Panc1 (cell line): Measurements from ENCODE around the gene CNTLN.

Experiments used
- POLR2AphosphoS5 ChIP-seq: IDR thresholded peaks from 2 replicates; pipeline ENCODE4 v1.6.1; 2012; ENCODE audit warnings: mild to moderate bottlenecking, low read depth, low read length, moderate library complexity
- SIN3A ChIP-seq: IDR thresholded peaks from 2 replicates; pipeline ENCODE4 v1.6.1; 2012; ENCODE audit warnings: low read depth, mild to moderate bottlenecking, low read length, moderate library complexity, borderline replicate concordance; ENCODE audit not compliant: insufficient read depth
- TCF7L2 ChIP-seq: IDR thresholded peaks from 2 replicates; pipeline ENCODE4 v1.6.1; 2011; ENCODE audit warnings: mild to moderate bottlenecking, low read depth, low read length, inconsistent platforms
- TF ChIP-seq, protein P1 (sequence below): fragments of 450-650 bp; IDR thresholded peaks from 2 replicates; pipeline ENCODE4 v1.5.1; 2017; ENCODE audit warnings: mild to moderate bottlenecking
- TF ChIP-seq, protein P2 (sequence below), 2 experiments: IDR thresholded peaks; 2 replicates each; pipeline ENCODE4 v1.6.1; 2011 to 2012; ENCODE audit warnings: low read depth in 2 of 2, control low read depth in 1 of 2, low read length in 1 of 2, mild to moderate bottlenecking in 1 of 2, moderate library complexity in 1 of 2; ENCODE audit not compliant: insufficient read depth in 1 of 2

DNA sequence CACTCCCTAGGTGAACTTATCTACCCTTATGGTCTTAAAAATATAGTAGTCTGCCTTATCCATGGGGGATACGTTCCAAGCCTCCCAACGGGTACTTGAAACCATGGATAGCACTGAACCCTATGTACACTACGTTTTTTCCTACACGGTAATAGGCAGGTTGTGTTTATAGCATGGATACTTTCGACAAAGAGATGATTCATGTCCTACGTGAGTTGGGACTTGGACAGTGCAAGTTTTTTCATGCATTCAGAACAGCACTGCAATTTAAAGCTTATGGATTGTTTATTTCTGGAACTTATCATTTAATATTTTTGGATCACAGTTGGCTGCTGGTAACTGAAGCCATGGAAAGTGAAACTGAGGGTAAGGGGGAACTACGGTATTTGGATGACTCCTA, 88.1 kb downstream of the CNTLN start:
- TF ChIP-seq, protein P1, sequence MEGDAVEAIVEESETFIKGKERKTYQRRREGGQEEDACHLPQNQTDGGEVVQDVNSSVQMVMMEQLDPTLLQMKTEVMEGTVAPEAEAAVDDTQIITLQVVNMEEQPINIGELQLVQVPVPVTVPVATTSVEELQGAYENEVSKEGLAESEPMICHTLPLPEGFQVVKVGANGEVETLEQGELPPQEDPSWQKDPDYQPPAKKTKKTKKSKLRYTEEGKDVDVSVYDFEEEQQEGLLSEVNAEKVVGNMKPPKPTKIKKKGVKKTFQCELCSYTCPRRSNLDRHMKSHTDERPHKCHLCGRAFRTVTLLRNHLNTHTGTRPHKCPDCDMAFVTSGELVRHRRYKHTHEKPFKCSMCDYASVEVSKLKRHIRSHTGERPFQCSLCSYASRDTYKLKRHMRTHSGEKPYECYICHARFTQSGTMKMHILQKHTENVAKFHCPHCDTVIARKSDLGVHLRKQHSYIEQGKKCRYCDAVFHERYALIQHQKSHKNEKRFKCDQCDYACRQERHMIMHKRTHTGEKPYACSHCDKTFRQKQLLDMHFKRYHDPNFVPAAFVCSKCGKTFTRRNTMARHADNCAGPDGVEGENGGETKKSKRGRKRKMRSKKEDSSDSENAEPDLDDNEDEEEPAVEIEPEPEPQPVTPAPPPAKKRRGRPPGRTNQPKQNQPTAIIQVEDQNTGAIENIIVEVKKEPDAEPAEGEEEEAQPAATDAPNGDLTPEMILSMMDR = no peak
- TF ChIP-seq TCF7L2 = no peak
- TF ChIP-seq, protein P2, sequence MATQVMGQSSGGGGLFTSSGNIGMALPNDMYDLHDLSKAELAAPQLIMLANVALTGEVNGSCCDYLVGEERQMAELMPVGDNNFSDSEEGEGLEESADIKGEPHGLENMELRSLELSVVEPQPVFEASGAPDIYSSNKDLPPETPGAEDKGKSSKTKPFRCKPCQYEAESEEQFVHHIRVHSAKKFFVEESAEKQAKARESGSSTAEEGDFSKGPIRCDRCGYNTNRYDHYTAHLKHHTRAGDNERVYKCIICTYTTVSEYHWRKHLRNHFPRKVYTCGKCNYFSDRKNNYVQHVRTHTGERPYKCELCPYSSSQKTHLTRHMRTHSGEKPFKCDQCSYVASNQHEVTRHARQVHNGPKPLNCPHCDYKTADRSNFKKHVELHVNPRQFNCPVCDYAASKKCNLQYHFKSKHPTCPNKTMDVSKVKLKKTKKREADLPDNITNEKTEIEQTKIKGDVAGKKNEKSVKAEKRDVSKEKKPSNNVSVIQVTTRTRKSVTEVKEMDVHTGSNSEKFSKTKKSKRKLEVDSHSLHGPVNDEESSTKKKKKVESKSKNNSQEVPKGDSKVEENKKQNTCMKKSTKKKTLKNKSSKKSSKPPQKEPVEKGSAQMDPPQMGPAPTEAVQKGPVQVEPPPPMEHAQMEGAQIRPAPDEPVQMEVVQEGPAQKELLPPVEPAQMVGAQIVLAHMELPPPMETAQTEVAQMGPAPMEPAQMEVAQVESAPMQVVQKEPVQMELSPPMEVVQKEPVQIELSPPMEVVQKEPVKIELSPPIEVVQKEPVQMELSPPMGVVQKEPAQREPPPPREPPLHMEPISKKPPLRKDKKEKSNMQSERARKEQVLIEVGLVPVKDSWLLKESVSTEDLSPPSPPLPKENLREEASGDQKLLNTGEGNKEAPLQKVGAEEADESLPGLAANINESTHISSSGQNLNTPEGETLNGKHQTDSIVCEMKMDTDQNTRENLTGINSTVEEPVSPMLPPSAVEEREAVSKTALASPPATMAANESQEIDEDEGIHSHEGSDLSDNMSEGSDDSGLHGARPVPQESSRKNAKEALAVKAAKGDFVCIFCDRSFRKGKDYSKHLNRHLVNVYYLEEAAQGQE (IDR thresholded peaks at IDR 0.05; ENCODE audit: insufficient read depth in 1 of 2, low read depth in 2 of 2, low read length in 1 of 2) = no peak
- TF ChIP-seq POLR2AphosphoS5 = no peak
- TF ChIP-seq SIN3A = no peak
